DMS153 (cell line): ENCODE measurements around the gene ODF4.
"Not testable (repeated sequence)": the region's sequence is repeated elsewhere in the genome, so short reads cannot be mapped to it uniquely, and the experiment has no call there.

Experiments used
- DNase-seq: peaks from one replicate; lab custom pipeline; 2025; lab: John Stamatoyannopoulos, UW

ODF4 gene

GRCh38 chr17:8326511-8327302 lies 12.9 kb upstream of the ODF4 start:
- no peak for DNase-seq

- no peak for DNase-seq
Observed at GRCh38 chr17:8327303-8327649, 12.4 kb upstream of the ODF4 start.

- no peak for DNase-seq
Observed at GRCh38 chr17:8332128-8332527, 7.5 kb upstream of the ODF4 start.

GRCh38 chr17:8332688-8333087 lies 7.0 kb upstream of the ODF4 start:
- DNase-seq = no peak

GRCh38 chr17:8333281-8333680 lies 6.4 kb upstream of the ODF4 start:
- no peak for DNase-seq

GRCh38 chr17:8337802-8338752 lies 1.6 kb upstream of the ODF4 start:
- no peak for DNase-seq

- DNase-seq = no peak
Observed at GRCh38 chr17:8338753-8339140, 893 bp upstream of the ODF4 start.

- no peak for DNase-seq
Observed at GRCh38 chr17:8341456-8341855, 1.8 kb downstream of the ODF4 start.

GRCh38 chr17:8345052-8345690 lies 5.5 kb downstream of the ODF4 start:
- DNase-seq = no peak

- DNase-seq = no peak
Observed at GRCh38 chr17:8345951-8346665, 6.5 kb downstream of the ODF4 start.

- DNase-seq = not testable (repeated sequence)
Observed at GRCh38 chr17:8347001-8347400, 7.4 kb downstream of the ODF4 start.

GRCh38 chr17:8350339-8350738 lies 10.7 kb downstream of the ODF4 start:
- DNase-seq = no peak

GRCh38 chr17:8353736-8354135 lies 14.1 kb downstream of the ODF4 start:
- no peak for DNase-seq

- DNase-seq = no peak
Observed at GRCh38 chr17:8354236-8354635, 14.6 kb downstream of the ODF4 start.

- no peak for DNase-seq
Observed at GRCh38 chr17:8357910-8358309, 18.3 kb downstream of the ODF4 start.

GRCh38 chr17:8359769-8360168 lies 20.1 kb downstream of the ODF4 start:
- no peak for DNase-seq

GRCh38 chr17:8360260-8360659 lies 20.6 kb downstream of the ODF4 start:
- no peak for DNase-seq

- no peak for DNase-seq
Observed at GRCh38 chr17:8360751-8361150, 21.1 kb downstream of the ODF4 start.

GRCh38 chr17:8362651-8363332 lies 23.2 kb downstream of the ODF4 start:
- DNase-seq = no peak

GRCh38 chr17:8365143-8365542 lies 25.5 kb downstream of the ODF4 start:
- no peak for DNase-seq

GRCh38 chr17:8366231-8366630 lies 26.6 kb downstream of the ODF4 start:
- no peak for DNase-seq
